Left lung (tissue), 10 donors: ENCODE data around the gene SZRD1. TPM values are rescaled to one million over a fixed set of nuclear protein-coding genes. Genes with fewer than 3 reads are reported as not detected.
A peak's percentile ranks its signal among the peaks of the same experiment; 100 is the strongest.

Experiments
- ATAC-seq: fragments of 200-7000 bp; cut with Tn5 transposase; one replicate; pipeline ENCODE4 v1.9.1; 2020; ENCODE audit warnings: moderate library complexity
- DNase-seq, 4 donors: peaks; one replicate each; pipeline ENCODE4 v3.0.0-alpha.2; 2013 to 2020
- H3K27ac ChIP-seq, 2 donors: fragments of 200-600 bp; sonication (generic) in 1 of 2; one replicate each; pipeline versions ENCODE4 v1.5.0 to v1.8.0; 2020 to 2021
- H3K27me3 ChIP-seq, 2 donors: fragments of 200-600 bp; sonication (generic) in 1 of 2; one replicate each; pipeline versions ENCODE4 v1.5.0 to v1.8.0; 2020 to 2021
- H3K36me3 ChIP-seq, 2 donors: fragments of 200-600 bp; sonication (generic) in 1 of 2; one replicate each; pipeline versions ENCODE4 v1.5.0 to v1.8.0; 2020 to 2021
- H3K4me1 ChIP-seq, 2 donors: fragments of 200-600 bp; one replicate each; pipeline ENCODE4 v1.8.0; 2021
- H3K4me3 ChIP-seq, 2 donors: fragments of 200-600 bp; sonication (generic) in 1 of 2; one replicate each; pipeline versions ENCODE4 v1.5.0 to v1.8.0; 2020 to 2021; ENCODE audit warnings: mild to moderate bottlenecking in 1 of 2
- H3K9me3 ChIP-seq, 2 donors: fragments of 200-600 bp; sonication (generic) in 1 of 2; one replicate each; pipeline versions ENCODE4 v1.5.0 to v1.8.0; 2020 to 2021
- intact Hi-C, 2 donors: fragments of 100-400 bp; cut with DNase I; formaldehyde crosslinking; loops; one replicate each; pipeline versions ENCODE4 v1.11.2 to v1.14.2; 2022
- polyA plus RNA-seq, 6 donors: library from polyadenylated mRNA; unstranded; fragments of 120-200 nt; gene quantifications; one replicate each; pipeline ENCODE4 v1.2.1, GENCODE V29; 2013; ENCODE audit not compliant: insufficient read length in 6 of 6
- total RNA-seq, 2 donors: library from RNA; stranded (reverse); fragmentation: NEBNext Ultra II Directional; extraction: Animal tissue kit (Norgen Biotek cat#: 25700); gene quantifications; one replicate each; pipeline ENCODE4 v1.2.1, GENCODE V29; 2021
- TF ChIP-seq, protein P1 (sequence below), 2 donors: fragments of 200-600 bp; sonication (generic) in 1 of 2; IDR thresholded peaks; one replicate each; pipeline versions ENCODE4 v1.5.0 to v1.8.0; 2021; ENCODE audit warnings: antibody characterized with exemption in 2 of 2
- donor health status: DM: no; HTN: yes; CAD: no.
- donor health status: DM: no; HTN: no; CAD: no.

Gene SZRD1
- total and polyA plus RNA-seq, 8 donors: 69.9 to 134 (median 94.9) TPM

DNA sequence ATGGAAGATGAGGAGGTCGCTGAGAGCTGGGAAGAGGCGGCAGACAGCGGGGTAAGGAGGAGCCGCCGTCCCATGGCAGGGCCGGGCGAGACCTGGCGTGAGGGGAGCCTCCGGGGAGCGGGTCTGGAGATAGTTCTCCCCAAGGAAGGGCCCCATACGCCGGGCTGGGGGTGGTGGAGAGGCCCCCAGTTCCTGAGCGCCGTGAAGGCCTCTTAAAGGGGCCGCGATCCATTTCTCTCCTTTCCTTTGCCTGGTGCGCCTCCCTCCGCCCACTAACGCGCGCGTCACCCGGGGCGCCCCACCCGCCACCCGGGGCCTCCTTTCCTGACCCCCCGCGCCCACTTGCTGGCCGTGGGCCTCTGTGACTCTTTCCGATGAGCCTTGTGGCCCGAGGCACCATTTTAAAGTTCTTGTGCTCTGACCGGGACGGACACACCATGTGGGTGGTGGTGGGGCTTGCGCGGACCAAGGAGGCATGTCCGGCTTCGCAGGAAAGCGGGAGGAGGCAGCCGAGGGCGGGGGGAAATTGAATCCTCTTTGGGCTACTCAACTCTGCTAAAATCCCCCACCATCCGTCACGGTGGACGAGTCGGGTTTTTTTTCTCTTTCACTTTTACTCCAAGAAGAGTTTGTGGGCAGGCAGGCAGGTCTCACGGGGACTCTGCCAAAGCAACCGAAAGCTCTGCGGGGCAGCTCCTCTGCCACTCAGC is 371 bp downstream of the SZRD1 start:
- TF ChIP-seq, protein P1, sequence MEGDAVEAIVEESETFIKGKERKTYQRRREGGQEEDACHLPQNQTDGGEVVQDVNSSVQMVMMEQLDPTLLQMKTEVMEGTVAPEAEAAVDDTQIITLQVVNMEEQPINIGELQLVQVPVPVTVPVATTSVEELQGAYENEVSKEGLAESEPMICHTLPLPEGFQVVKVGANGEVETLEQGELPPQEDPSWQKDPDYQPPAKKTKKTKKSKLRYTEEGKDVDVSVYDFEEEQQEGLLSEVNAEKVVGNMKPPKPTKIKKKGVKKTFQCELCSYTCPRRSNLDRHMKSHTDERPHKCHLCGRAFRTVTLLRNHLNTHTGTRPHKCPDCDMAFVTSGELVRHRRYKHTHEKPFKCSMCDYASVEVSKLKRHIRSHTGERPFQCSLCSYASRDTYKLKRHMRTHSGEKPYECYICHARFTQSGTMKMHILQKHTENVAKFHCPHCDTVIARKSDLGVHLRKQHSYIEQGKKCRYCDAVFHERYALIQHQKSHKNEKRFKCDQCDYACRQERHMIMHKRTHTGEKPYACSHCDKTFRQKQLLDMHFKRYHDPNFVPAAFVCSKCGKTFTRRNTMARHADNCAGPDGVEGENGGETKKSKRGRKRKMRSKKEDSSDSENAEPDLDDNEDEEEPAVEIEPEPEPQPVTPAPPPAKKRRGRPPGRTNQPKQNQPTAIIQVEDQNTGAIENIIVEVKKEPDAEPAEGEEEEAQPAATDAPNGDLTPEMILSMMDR (IDR thresholded peaks at IDR 0.05): no peak
- no peaks in the 10 kb centered on the region for H3K9me3 ChIP-seq
- no peaks in the 10 kb centered on the region for H3K36me3 ChIP-seq
- peak overlapping the region; percentile 76 to 99 for H3K4me3 ChIP-seq
- H3K4me1 ChIP-seq: peaks cover 14 to 80% of the 10 kb centered on the region in 2 donors
- intact Hi-C loops: loop anchor here in 1 of 2 donors (10.0 kb wide), 1 partner anchor 293 kb away; the partner anchor contains the start of gene FAM131C
- ATAC-seq (peak; percentile 89), DNase-seq (peak in 3 of 4 donors; percentile 84 to 93 (median 89))
- H3K27ac ChIP-seq: peak overlapping the region; percentile 96 to 98
- no peaks in the 10 kb centered on the region for H3K27me3 ChIP-seq

DNA sequence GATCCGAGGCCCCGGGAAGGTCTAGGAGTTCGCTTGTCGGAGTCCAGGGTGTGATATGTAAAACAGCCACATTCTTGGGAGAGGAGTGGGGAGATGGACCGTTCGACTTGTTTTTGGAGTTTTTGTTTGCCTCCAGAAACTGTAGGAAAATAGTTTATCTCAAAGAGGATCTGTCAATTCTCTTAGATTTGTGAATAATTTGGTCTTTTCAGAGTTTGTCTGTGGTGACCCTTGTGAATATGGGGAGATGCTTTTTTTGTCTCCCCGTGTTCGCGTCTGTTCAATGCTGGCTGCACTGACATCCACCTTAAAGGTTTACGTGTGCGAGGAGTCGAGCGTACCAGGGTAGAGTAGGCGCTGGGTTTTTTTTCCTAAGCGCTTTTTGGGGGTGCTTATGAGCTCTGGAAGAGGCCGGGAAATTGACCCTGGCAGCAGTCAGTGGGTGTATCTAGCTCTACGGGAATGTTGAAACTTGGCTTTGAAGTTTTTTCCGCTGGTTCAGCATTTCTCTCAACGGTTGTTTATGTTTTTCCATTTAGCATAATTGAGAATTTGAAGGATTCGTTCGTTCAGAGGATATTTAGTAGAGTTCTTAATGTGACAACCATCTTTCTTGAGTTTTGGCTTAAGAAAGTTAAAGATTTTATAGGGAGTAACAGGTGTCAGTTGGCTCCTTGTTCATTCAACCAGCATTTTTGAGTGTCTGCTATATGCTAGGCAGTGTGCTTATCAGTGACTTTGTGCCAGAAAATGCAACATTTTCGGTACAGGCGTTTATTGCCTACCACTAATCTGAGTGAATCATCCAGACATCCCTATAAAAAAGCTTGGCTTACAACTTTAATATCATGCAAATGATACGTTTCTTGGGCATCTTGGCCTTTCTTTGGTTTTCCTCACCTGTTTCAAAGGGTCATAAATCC is 1.2 kb downstream of the SZRD1 start:
- Histone ChIP-seq H3K4me1 (peaks cover 18 to 88% of the 10 kb centered on the region in 2 donors), H3K27me3 (no peaks in the 10 kb centered on the region), H3K36me3 (no peaks in the 10 kb centered on the region), H3K9me3 (no peaks in the 10 kb centered on the region), H3K4me3 (peak overlapping the region; percentile 76 to 99), H3K27ac (peak overlapping the region; percentile 96 to 98)
- no peak for ATAC-seq
- DNase-seq: peak in 1 of 4 donors; percentile 44
- TF ChIP-seq, protein P1 (IDR thresholded peaks at IDR 0.05): no peak
- intact Hi-C loops: loop anchor here in 1 of 2 donors (10.0 kb wide), 1 partner anchor 293 kb away; the partner anchor contains the start of gene FAM131C

DNA sequence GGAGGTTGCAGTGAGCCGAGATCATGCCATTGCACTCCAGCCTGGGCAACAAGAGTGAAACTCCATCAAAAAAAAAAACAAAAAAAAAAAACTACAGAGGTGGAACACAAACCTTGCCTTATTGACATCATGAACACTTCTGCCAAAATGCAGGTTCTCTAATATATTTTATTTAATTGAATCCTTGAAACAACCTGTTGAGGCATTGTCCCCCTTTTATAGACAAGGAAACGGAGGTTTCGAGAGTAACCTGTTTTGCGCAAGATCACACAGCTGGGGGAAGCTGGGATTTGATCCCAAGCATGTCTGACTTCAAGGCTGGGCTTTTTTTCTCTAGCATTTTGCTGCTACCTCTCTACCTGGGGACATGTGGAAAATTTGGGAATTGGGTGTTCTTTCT is 2.8 kb downstream of the SZRD1 start:
- H3K4me1 ChIP-seq: peaks cover 26 to 88% of the 10 kb centered on the region in 2 donors
- DNase-seq (no peak), ATAC-seq (no peak)
- H3K27me3 ChIP-seq: no peaks in the 10 kb centered on the region
- intact Hi-C loops: loop anchor here in 1 of 2 donors (10.0 kb wide), 1 partner anchor 295 kb away; the partner anchor contains the start of gene FAM131C
- TF ChIP-seq, protein P1 (IDR thresholded peaks at IDR 0.05): no peak
- H3K27ac ChIP-seq: no peak overlapping the region
- no peaks in the 10 kb centered on the region for H3K9me3 ChIP-seq
- no peak overlapping the region for H3K4me3 ChIP-seq
- H3K36me3 ChIP-seq: no peaks in the 10 kb centered on the region

DNA sequence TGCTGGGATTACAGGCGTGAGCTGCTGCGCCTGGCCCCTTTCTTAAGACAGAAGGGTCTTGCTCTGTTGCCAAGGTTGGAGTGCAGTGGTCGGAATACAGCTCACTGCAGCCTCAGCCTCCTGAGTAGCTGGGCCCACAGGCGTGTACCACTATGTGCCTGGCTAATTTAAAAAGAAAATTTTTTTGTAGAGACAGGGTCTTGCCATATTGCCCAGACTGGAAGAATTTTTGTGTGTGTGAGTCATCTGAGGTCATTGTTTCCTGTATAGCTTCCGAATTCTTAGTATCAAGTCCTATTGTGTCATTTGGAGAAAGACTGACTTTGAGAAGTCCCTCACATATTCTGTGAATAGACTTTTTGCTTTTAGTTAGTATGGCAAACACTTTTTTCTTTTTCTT is 4.7 kb downstream of the SZRD1 start:
- TF ChIP-seq, protein P1 (IDR thresholded peaks at IDR 0.05): no peak
- H3K36me3 ChIP-seq: no peaks in the 10 kb centered on the region
- peak overlapping the region in 1 of 2 donors; percentile 62 for H3K27ac ChIP-seq
- DNase-seq (no peak), ATAC-seq (no peak)
- no peaks in the 10 kb centered on the region for H3K27me3 ChIP-seq
- intact Hi-C loops: no loop called here
- H3K4me1 ChIP-seq: peaks cover 39 to 89% of the 10 kb centered on the region in 2 donors
- H3K4me3 ChIP-seq: no peak overlapping the region
- no peaks in the 10 kb centered on the region for H3K9me3 ChIP-seq
